RWPE1 (cell line): ENCODE measurements around the gene USO1.

Experiments used
- CTCF ChIA-PET: fragments of 350-600 bp; sonication (Branson Sonifier 250); formaldehyde crosslinking; extraction: SDS; loops from one replicate; lab custom pipeline; 2021; lab: Yijun Ruan, JAX
- POLR2A ChIA-PET: fragments of 400-600 bp; formaldehyde crosslinking; extraction: SDS; loops from one replicate; lab custom pipeline; 2020; ENCODE audit warnings: antibody characterized with exemption; ENCODE audit not compliant: low non-redundant PET; lab: Yijun Ruan, JAX
- DNase-seq: peaks from one replicate; pipeline ENCODE4 v3.0.0; 2012; ENCODE audit warnings: low spot score
- H3K27ac ChIP-seq: fragments of 450-650 bp; 2 replicates; pipeline ENCODE4 v1.5.1; 2017
- CTCF ChIP-seq: fragments of 450-650 bp; conservative IDR thresholded peaks from 2 replicates; pipeline ENCODE4 v1.5.1; 2017; ENCODE audit warnings: low read depth, mild to moderate bottlenecking

USO1 gene

GRCh38 chr4:75724066-75724866, at the start of gene USO1:
TSS of gene USO1 (plus strand) at chr4:75724577. CDS start at chr4:75724820, 243 bp downstream.
- DNase-seq = peak; percentile 95
- ChIA-PET POLR2A (interaction anchor here (0.6 to 0.9 kb wide), 4 partner anchors 40 to 664 kb away, joined by 3 read pairs; partner anchors contain the start of gene G3BP2), CTCF (interaction anchor here (0.6 to 1.6 kb wide), 16 partner anchors 9 to 1406 kb away, joined by 3 to 10 read pairs (median 4); no protein-coding TSS in a partner anchor)
- peak; percentile 87 for TF ChIP-seq CTCF
- H3K27ac ChIP-seq = peak within 1 kb of the TSS; percentile 91

GRCh38 chr4:75675004-75675531, 49.3 kb upstream of the USO1 start:
- no peak for DNase-seq
- no peak overlapping the region for H3K27ac ChIP-seq
- TF ChIP-seq CTCF = no peak
- CTCF ChIA-PET = interaction anchor here (0.5 kb wide), 1 partner anchor 14 kb away, joined by 5 read pairs; no protein-coding TSS in a partner anchor
- POLR2A ChIA-PET = no interaction called here

GRCh38 chr4:75678473-75678872, 45.9 kb upstream of the USO1 start:
- no peak for TF ChIP-seq CTCF
- ChIA-PET CTCF (no interaction called here), POLR2A (no interaction called here)
- H3K27ac ChIP-seq = no peak overlapping the region
- no peak for DNase-seq

GRCh38 chr4:75678965-75679364, 45.4 kb upstream of the USO1 start:
- DNase-seq = no peak
- ChIA-PET POLR2A (no interaction called here), CTCF (no interaction called here)
- H3K27ac ChIP-seq = no peak overlapping the region
- TF ChIP-seq CTCF = no peak

GRCh38 chr4:75679876-75680575, 44.4 kb upstream of the USO1 start:
- no peak for TF ChIP-seq CTCF
- H3K27ac ChIP-seq = no peak overlapping the region
- POLR2A ChIA-PET = no interaction called here
- CTCF ChIA-PET = no interaction called here
- DNase-seq = no peak

GRCh38 chr4:75683482-75684155, 40.8 kb upstream of the USO1 start:
- no peak for DNase-seq
- CTCF ChIA-PET = no interaction called here
- POLR2A ChIA-PET = no interaction called here
- H3K27ac ChIP-seq = no peak overlapping the region
- TF ChIP-seq CTCF = no peak
